ENCODE measurements around the gene TMEM44.

DNA sequence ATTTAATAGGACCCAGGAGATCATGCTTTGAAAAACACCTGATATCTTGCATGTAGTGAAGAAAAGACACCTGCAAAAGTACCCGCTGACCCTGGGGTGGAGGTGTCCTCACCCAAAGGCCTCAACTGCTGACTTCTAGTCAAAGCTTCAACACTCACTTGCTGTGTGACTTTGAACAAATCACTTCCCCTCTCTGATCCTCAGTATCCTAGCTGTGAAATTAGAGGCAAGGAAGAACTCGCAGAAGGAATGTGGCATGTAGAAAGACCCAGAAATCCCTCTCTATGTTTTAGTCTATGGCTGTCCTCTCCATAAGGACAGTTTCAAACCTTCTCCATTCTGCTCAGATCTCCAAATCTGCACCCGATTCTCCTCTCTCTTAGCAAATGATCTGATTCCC, 93.7 kb downstream of the TMEM44 start:
- no peak for TF ChIP-seq CTCF (IDR thresholded peaks at IDR 0.05)
- TF ChIP-seq EP300 (IDR thresholded peaks at IDR 0.05): no peak
